GM06990 (cell line): Measurements from ENCODE around the gene C15orf62.

Source experiments
- DNase-seq: peaks from one replicate; pipeline ENCODE4 v3.0.0-alpha.2; 2011; ENCODE audit not compliant: insufficient read length; ENCODE audit errors: extremely low read depth
- H3K27me3 ChIP-seq: replicated peaks from 2 replicates; pipeline ENCODE4 v1.6.0; 2011; ENCODE audit warnings: low read length; ENCODE audit not compliant: control insufficient read depth, insufficient read depth
- H3K36me3 ChIP-seq: 2 replicates; pipeline ENCODE4 v1.5.1; 2011; ENCODE audit warnings: low read length; ENCODE audit not compliant: control insufficient read depth, insufficient read depth
- H3K4me3 ChIP-seq: replicated peaks from 2 replicates; pipeline ENCODE4 v1.5.1; 2011; ENCODE audit warnings: low read depth, mild to moderate bottlenecking, control low read depth, low read length
- CTCF ChIP-seq: IDR thresholded peaks from 2 replicates; pipeline ENCODE4 v1.5.1; 2011; ENCODE audit warnings: low read length, control low read depth, mild to moderate bottlenecking, inconsistent platforms; ENCODE audit not compliant: insufficient read depth, poor library complexity, severe bottlenecking

Gene C15orf62

GRCh38 chr15:40743921-40744814, 25.6 kb upstream of the C15orf62 start:
- Histone ChIP-seq H3K4me3 (no peak overlapping the region), H3K36me3 (peaks cover 15% of the 10 kb centered on the region), H3K27me3 (no peaks in the 10 kb centered on the region)
- DNase-seq = no peak
- TF ChIP-seq CTCF = no peak

GRCh38 chr15:40744815-40745152, 25.0 kb upstream of the C15orf62 start:
- no peak for TF ChIP-seq CTCF
- peaks cover 17% of the 10 kb centered on the region for H3K36me3 ChIP-seq
- no peaks in the 10 kb centered on the region for H3K27me3 ChIP-seq
- H3K4me3 ChIP-seq = no peak overlapping the region
- DNase-seq = no peak

- DNase-seq = no peak
- Histone ChIP-seq H3K36me3 (peaks cover 25% of the 10 kb centered on the region), H3K4me3 (no peak overlapping the region)
Observed at GRCh38 chr15:40746916-40747418, 22.8 kb upstream of the C15orf62 start.

GRCh38 chr15:40747685-40748631, 21.8 kb upstream of the C15orf62 start:
- Histone ChIP-seq H3K36me3 (peaks cover 25% of the 10 kb centered on the region), H3K4me3 (no peak overlapping the region), H3K27me3 (no peaks in the 10 kb centered on the region)
- TF ChIP-seq CTCF = no peak
- no peak for DNase-seq

More at GRCh38 chr15:40746916-40747418, 22.8 kb upstream of the C15orf62 start:
- TF ChIP-seq CTCF = no peak
- no peaks in the 10 kb centered on the region for H3K27me3 ChIP-seq

GRCh38 chr15:40749151-40749630, 20.6 kb upstream of the C15orf62 start:
- H3K4me3 ChIP-seq = no peak overlapping the region
- no peak for DNase-seq
- TF ChIP-seq CTCF = no peak
- H3K36me3 ChIP-seq = peaks cover 24% of the 10 kb centered on the region
- no peaks in the 10 kb centered on the region for H3K27me3 ChIP-seq
